HepG2 (cell line): Measurements from ENCODE around the gene ADSS2.

Source experiments
- TF ChIP-seq, protein P1 (sequence below), 2 experiments: IDR thresholded peaks; 2 replicates each; pipeline ENCODE4 v1.6.1; 2011 to 2012; ENCODE audit warnings: low read length in 2 of 2, borderline replicate concordance in 1 of 2, low read depth in 1 of 2, mild to moderate bottlenecking in 1 of 2, moderate library complexity in 1 of 2
- TF ChIP-seq, protein P2 (sequence below): sonication (generic); formaldehyde crosslinking; IDR thresholded peaks from 2 replicates; pipeline ENCODE4 v1.5.0; 2020; ENCODE audit warnings: mild to moderate bottlenecking, missing genetic modification reagents, moderate library complexity

DNA sequence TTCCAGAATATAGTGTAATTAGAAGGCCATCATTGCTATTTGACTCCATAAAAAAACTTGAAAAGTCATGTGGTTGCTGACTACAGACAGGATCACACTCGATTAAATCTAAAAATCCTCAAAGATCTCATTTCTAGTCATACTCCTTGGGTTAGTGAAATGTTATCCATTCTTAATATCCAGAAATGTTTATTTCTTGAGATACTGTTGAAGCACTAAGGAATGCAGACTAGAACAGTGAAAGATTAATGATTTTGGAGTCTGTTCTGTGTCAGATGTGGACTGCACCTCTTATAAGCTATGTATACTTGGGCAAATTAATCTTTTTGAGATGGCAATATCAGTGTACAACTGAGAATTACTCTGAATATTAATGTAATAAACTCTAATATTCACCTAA lies 65.1 kb downstream of the ADSS2 start:
- TF ChIP-seq, protein P1, sequence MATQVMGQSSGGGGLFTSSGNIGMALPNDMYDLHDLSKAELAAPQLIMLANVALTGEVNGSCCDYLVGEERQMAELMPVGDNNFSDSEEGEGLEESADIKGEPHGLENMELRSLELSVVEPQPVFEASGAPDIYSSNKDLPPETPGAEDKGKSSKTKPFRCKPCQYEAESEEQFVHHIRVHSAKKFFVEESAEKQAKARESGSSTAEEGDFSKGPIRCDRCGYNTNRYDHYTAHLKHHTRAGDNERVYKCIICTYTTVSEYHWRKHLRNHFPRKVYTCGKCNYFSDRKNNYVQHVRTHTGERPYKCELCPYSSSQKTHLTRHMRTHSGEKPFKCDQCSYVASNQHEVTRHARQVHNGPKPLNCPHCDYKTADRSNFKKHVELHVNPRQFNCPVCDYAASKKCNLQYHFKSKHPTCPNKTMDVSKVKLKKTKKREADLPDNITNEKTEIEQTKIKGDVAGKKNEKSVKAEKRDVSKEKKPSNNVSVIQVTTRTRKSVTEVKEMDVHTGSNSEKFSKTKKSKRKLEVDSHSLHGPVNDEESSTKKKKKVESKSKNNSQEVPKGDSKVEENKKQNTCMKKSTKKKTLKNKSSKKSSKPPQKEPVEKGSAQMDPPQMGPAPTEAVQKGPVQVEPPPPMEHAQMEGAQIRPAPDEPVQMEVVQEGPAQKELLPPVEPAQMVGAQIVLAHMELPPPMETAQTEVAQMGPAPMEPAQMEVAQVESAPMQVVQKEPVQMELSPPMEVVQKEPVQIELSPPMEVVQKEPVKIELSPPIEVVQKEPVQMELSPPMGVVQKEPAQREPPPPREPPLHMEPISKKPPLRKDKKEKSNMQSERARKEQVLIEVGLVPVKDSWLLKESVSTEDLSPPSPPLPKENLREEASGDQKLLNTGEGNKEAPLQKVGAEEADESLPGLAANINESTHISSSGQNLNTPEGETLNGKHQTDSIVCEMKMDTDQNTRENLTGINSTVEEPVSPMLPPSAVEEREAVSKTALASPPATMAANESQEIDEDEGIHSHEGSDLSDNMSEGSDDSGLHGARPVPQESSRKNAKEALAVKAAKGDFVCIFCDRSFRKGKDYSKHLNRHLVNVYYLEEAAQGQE (IDR thresholded peaks at IDR 0.05; ENCODE audit: borderline replicate concordance in 1 of 2, low read depth in 1 of 2, low read length in 2 of 2): no peak
- TF ChIP-seq, protein P2, sequence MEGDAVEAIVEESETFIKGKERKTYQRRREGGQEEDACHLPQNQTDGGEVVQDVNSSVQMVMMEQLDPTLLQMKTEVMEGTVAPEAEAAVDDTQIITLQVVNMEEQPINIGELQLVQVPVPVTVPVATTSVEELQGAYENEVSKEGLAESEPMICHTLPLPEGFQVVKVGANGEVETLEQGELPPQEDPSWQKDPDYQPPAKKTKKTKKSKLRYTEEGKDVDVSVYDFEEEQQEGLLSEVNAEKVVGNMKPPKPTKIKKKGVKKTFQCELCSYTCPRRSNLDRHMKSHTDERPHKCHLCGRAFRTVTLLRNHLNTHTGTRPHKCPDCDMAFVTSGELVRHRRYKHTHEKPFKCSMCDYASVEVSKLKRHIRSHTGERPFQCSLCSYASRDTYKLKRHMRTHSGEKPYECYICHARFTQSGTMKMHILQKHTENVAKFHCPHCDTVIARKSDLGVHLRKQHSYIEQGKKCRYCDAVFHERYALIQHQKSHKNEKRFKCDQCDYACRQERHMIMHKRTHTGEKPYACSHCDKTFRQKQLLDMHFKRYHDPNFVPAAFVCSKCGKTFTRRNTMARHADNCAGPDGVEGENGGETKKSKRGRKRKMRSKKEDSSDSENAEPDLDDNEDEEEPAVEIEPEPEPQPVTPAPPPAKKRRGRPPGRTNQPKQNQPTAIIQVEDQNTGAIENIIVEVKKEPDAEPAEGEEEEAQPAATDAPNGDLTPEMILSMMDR (CRISPR knock-in tag): no peak
